Activated naive CD8-positive, alpha-beta T cell (primary cell): ENCODE measurements around the gene SP6.

Experiments
- H3K27ac Mint-ChIP-seq: one replicate; pipeline ENCODE4 v1.8.0; 2021; ENCODE audit warnings: mixed read lengths
- H3K27me3 Mint-ChIP-seq: one replicate; pipeline ENCODE4 v1.8.0; 2021; ENCODE audit warnings: mixed read lengths
- H3K36me3 Mint-ChIP-seq: one replicate; pipeline ENCODE4 v1.8.0; 2021; ENCODE audit warnings: mixed read lengths
- H3K4me1 Mint-ChIP-seq: one replicate; pipeline ENCODE4 v1.8.0; 2021; ENCODE audit warnings: low read depth, mixed read lengths
- H3K4me3 Mint-ChIP-seq: one replicate; pipeline ENCODE4 v1.8.0; 2021; ENCODE audit warnings: mild to moderate bottlenecking, mixed read lengths
- H3K9me3 Mint-ChIP-seq: one replicate; pipeline ENCODE4 v1.8.0; 2021; ENCODE audit warnings: low read depth, mixed read lengths

The SP6 gene

GRCh38 chr17:47818002-47818695 lies 32.8 kb downstream of the SP6 start:
- H3K27me3 Mint-ChIP-seq: no peaks in the 10 kb centered on the region
- H3K4me1 Mint-ChIP-seq: peaks cover 21% of the 10 kb centered on the region
- peak overlapping the region; percentile 12 for H3K27ac Mint-ChIP-seq
- H3K4me3 Mint-ChIP-seq: no peak overlapping the region
- H3K9me3 Mint-ChIP-seq: no peaks in the 10 kb centered on the region
- H3K36me3 Mint-ChIP-seq: peaks cover 2% of the 10 kb centered on the region

DNA sequence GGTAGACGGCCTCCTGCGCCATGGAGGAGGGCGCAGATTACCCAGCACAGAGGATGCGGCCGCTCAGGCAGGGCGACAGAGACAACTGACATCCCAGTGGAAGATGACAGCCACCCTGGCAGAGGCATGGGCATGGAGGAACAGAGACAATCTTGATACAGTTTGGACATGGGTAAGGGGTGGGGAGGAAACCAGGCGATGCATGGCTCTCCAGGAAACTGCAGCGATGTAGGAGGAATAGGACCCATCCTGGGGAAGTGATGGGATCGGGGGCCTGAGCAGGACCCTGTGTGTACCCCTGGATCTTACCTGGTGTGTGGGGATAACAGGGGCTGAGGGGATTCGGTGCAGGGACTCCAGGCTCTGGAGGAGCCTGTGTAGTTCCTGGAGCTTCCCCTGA lies 34.0 kb downstream of the SP6 start:
- H3K4me3 Mint-ChIP-seq: no peak overlapping the region
- no peaks in the 10 kb centered on the region for H3K27me3 Mint-ChIP-seq
- H3K4me1 Mint-ChIP-seq: peaks cover 17% of the 10 kb centered on the region
- no peaks in the 10 kb centered on the region for H3K9me3 Mint-ChIP-seq
- no peak overlapping the region for H3K27ac Mint-ChIP-seq
- H3K36me3 Mint-ChIP-seq: peaks cover 5% of the 10 kb centered on the region

DNA sequence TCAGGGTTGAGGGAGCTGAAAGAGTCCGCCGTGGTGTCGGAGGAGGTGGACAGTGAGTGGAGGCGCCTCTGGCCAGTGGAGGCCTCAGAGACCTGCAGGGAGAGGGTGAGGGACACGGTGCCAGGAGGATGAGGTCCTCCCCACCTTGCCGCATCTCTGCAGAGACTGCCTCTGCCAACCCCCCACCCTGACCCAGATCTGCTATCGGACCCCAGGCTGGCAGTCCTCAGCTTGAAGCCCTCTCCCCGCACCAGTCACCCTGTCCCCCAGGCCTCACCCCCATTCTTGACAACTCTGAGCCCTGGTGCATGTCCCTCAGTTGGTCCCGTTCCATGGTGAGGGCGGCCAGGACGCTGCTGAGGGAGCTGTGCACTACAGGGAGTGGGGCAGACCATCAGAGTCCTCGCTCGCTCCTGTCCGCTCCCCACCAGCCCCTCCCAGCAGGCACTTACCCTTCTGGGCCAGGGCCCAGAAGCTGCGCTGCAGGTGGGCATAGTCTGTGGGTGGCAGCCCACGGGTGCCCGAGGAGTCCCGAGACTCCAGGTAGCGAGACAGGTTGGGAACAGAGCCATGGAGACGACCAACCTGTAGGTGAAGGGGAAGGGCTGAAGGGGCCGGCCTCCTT lies 34.7 kb downstream of the SP6 start:
- H3K27ac Mint-ChIP-seq: no peak overlapping the region
- peaks cover 10% of the 10 kb centered on the region for H3K4me1 Mint-ChIP-seq
- peaks cover 5% of the 10 kb centered on the region for H3K36me3 Mint-ChIP-seq
- H3K9me3 Mint-ChIP-seq: no peaks in the 10 kb centered on the region
- no peaks in the 10 kb centered on the region for H3K27me3 Mint-ChIP-seq
- no peak overlapping the region for H3K4me3 Mint-ChIP-seq

GRCh38 chr17:47815106-47815918 lies 35.7 kb downstream of the SP6 start:
- Mint-ChIP-seq H3K27me3 (no peaks in the 10 kb centered on the region), H3K9me3 (no peaks in the 10 kb centered on the region), H3K36me3 (peaks cover 5% of the 10 kb centered on the region), H3K27ac (no peak overlapping the region), H3K4me3 (no peak overlapping the region), H3K4me1 (peaks cover 4% of the 10 kb centered on the region)

DNA sequence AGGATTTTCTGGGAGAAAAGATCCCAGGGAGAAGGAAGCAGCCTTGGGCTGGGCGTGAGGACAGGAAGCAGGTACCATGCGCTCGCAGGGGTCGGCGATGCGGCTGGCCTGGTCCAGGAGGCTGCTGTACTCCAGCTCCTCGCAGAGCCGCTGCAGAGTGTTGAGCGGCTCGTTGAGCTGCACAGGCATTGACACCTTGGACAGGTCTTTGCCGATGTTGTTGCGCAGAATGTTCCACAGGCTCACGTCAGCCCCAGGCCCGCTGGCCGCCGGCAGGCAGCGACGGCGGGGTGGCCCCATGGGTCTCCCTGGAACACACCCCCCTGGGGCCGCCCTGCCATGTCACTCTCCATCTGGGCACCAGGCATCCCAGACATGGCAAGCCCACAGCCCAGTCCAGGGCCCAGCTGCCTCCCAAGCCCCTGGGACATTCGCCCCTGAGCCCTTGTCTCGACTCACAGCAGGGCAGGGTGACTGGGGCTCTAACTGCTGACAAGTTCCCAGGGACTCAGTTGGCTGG lies 37.4 kb downstream of the SP6 start:
- Mint-ChIP-seq H3K4me3 (no peak overlapping the region), H3K27ac (no peak overlapping the region), H3K9me3 (no peaks in the 10 kb centered on the region), H3K27me3 (no peaks in the 10 kb centered on the region), H3K4me1 (peaks cover 6% of the 10 kb centered on the region), H3K36me3 (peaks cover 5% of the 10 kb centered on the region)

DNA sequence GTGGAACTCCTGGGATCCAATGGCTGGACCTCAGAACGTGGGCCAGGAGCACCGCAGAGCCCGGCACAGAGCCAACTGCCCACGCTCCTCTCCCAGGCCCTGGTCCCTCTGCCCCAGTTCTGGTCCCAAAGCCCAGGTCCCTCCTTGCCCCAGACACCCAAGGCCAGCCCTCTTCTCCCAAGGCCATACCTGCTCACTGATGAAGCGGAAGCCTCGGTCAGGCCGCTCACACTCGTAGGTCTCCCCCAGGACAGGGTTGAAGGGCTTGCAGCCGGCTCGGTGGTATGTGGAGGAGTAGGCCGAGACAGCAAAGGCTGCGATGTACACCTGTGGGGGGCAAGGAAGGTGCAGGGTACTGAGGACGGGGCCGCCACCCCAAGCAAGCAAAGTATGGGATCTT lies 37.9 kb downstream of the SP6 start:
- H3K4me1 Mint-ChIP-seq: peaks cover 6% of the 10 kb centered on the region
- H3K4me3 Mint-ChIP-seq: no peak overlapping the region
- H3K36me3 Mint-ChIP-seq: peaks cover 5% of the 10 kb centered on the region
- H3K27me3 Mint-ChIP-seq: no peaks in the 10 kb centered on the region
- H3K27ac Mint-ChIP-seq: peak overlapping the region; percentile 72
- no peaks in the 10 kb centered on the region for H3K9me3 Mint-ChIP-seq

GRCh38 chr17:47812146-47812920 lies 38.6 kb downstream of the SP6 start:
- Mint-ChIP-seq H3K27ac (peak overlapping the region; percentile 72), H3K9me3 (no peaks in the 10 kb centered on the region), H3K4me3 (no peak overlapping the region), H3K36me3 (peaks cover 3% of the 10 kb centered on the region), H3K27me3 (no peaks in the 10 kb centered on the region), H3K4me1 (peaks cover 6% of the 10 kb centered on the region)

DNA sequence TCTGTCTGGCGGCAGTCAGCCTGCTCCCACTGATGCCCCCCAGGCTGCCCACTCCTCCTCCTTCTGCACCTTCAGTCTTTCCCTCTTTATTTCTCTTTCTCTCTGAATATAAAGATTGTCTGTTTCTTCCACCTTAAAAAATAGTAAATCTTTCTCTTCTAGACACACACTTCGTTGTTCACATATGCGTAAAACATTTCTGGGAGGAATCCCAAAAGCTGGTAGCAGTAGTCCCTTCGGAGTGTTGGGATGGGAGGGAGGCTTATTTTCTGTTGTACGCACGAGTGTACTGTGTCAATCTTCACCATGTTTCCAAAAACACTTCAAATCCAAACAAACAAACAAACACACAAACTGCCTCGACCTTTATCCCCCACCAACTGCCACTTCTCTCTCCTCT lies 39.3 kb downstream of the SP6 start:
- H3K36me3 Mint-ChIP-seq: peaks cover 3% of the 10 kb centered on the region
- peak overlapping the region; percentile 41 for H3K27ac Mint-ChIP-seq
- no peak overlapping the region for H3K4me3 Mint-ChIP-seq
- H3K4me1 Mint-ChIP-seq: peaks cover 6% of the 10 kb centered on the region
- H3K9me3 Mint-ChIP-seq: no peaks in the 10 kb centered on the region
- no peaks in the 10 kb centered on the region for H3K27me3 Mint-ChIP-seq

DNA sequence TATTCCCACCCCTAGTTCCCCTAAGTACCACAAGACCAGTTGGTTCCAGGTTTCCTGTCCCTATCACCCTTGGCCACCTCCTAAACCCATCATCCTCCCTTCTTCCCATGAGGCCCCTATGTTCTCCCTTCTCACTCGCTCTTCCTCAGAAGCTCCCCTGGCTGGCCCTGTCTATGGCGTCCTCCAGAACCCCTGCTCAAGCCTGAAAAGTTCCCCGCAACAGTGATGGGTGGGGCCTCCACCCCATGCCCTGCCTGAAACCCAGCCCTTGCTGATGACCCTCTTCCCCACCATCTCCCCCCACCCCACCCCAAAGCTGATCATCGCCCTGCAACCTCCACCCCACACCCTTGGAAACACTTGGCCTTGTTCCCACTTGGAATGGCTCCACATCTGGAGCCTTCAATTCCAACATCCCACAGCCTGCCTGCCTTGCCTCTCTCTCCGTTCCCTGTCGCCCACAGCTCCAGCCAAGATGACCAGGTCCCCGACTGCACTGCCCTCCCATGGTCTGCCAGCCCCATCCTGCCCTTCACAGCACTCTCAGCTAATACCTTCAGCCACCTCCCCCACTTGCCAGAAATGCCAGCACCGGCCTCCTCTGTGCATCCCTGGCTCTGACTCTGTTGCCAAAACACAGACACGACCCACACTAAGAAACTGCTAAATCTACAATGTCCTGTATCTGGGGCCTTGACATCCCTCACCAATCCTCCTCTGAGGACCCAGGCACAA lies 39.9 kb downstream of the SP6 start:
- Mint-ChIP-seq H3K36me3 (peaks cover 3% of the 10 kb centered on the region), H3K27ac (peak overlapping the region; percentile 41), H3K9me3 (no peaks in the 10 kb centered on the region), H3K27me3 (no peaks in the 10 kb centered on the region), H3K4me3 (no peak overlapping the region), H3K4me1 (peaks cover 6% of the 10 kb centered on the region)

DNA sequence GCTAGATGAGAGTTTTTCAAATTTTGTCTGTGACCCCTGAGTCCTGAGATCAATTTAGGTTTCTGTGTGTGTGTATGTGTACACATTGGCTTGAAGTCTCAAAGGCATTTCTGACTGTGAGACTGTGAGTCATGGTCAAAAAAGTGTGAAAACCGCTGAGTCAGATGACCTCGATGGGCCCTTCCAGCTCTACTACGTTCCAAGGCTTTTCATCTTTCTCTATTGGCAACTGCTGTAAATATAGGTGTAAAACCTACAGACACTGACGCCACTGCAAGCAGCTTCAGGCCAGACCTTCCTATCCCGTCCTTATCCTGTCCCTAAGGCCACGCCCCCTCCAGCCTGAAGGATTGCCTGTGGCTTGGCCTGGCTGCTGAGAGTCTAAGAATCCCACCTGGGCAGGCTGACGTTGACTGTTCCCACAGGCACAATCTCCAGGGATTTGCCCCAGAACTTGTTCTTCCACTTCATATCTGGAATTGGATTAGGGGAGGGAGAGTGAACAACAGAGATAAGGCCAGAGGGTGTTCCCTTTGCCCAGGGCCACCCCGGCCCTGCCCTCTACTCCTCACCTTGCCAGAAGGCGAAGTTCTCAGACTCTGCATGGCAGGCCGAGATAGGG lies 40.7 kb downstream of the SP6 start:
- no peaks in the 10 kb centered on the region for H3K27me3 Mint-ChIP-seq
- H3K9me3 Mint-ChIP-seq: no peaks in the 10 kb centered on the region
- peak overlapping the region; percentile 76 for H3K27ac Mint-ChIP-seq
- H3K36me3 Mint-ChIP-seq: peaks cover 3% of the 10 kb centered on the region
- H3K4me3 Mint-ChIP-seq: no peak overlapping the region
- H3K4me1 Mint-ChIP-seq: peaks cover 6% of the 10 kb centered on the region

- no peaks in the 10 kb centered on the region for H3K9me3 Mint-ChIP-seq
- H3K4me1 Mint-ChIP-seq: peaks cover 6% of the 10 kb centered on the region
- H3K27ac Mint-ChIP-seq: no peak overlapping the region
- peaks cover 3% of the 10 kb centered on the region for H3K36me3 Mint-ChIP-seq
- H3K27me3 Mint-ChIP-seq: peaks cover 1% of the 10 kb centered on the region
- H3K4me3 Mint-ChIP-seq: no peak overlapping the region
These were observed 42.0 kb downstream of the SP6 start for GRCh38 chr17:47808830-47809480.

DNA sequence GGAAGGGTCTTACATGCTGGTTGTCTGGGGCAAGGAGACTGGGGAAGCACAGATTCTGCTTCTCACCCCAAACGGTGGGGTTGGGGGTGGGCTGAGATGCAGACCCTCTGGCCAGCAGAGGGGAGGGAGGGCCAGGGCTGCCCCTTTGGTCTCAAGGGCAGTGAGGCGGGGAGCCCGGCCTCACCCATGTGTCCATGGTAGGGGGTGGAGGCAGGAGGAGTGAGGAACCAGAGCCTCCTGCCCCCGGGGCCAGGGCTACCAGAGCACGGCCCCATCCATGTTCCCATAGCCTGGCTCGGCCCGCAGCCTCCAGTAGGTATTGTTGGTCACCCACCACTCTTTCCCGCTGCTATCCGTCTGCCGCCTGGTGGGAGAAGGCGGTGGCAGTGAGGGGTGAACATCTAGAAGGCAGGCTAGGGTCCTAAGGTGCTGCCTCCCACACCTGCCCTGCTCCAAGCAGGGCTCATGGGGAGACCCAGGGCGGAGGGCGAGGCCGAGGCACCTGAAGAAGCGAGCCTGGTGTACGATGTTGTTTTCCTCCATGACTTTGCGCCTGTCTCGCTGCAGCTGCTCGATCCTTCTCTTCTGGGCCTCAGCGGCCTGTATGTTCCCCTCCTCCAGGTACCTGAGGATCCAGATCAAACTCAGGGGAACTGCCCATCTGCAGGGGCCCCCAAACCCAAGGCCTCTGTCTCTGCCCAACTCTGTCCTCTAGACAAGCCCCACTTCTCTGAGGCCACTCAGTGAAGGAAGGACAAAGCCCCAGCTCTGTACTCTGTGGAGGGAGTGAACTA lies 42.7 kb downstream of the SP6 start:
- peaks cover 3% of the 10 kb centered on the region for H3K36me3 Mint-ChIP-seq
- no peak overlapping the region for H3K27ac Mint-ChIP-seq
- H3K9me3 Mint-ChIP-seq: no peaks in the 10 kb centered on the region
- peaks cover 6% of the 10 kb centered on the region for H3K4me1 Mint-ChIP-seq
- H3K27me3 Mint-ChIP-seq: peaks cover 1% of the 10 kb centered on the region
- H3K4me3 Mint-ChIP-seq: no peak overlapping the region

GRCh38 chr17:47807421-47807820 lies 43.5 kb downstream of the SP6 start:
- H3K36me3 Mint-ChIP-seq: no peaks in the 10 kb centered on the region
- no peak overlapping the region for H3K4me3 Mint-ChIP-seq
- H3K27ac Mint-ChIP-seq: no peak overlapping the region
- peaks cover 6% of the 10 kb centered on the region for H3K4me1 Mint-ChIP-seq
- H3K27me3 Mint-ChIP-seq: peaks cover 1% of the 10 kb centered on the region
- H3K9me3 Mint-ChIP-seq: no peaks in the 10 kb centered on the region
